Posterior vena cava (tissue), 2 donors: ENCODE measurements around the gene FBXL16. TPM values are rescaled to one million over a fixed set of nuclear protein-coding genes. Genes with fewer than 3 reads are reported as not detected.

Source experiments
- DNase-seq: peaks from one replicate; pipeline ENCODE4 v3.0.0-alpha.2; 2020; ENCODE audit warnings: low spot score
- intact Hi-C, 2 donors: fragments of 100-400 bp; cut with DNase I; formaldehyde crosslinking; loops; one replicate each; pipeline versions ENCODE4 v1.14.1 to v1.14.2; 2022 to 2023
- total RNA-seq, 2 donors: library from RNA; stranded (reverse); fragmentation: NEBNext Ultra II Directional; extraction: Animal tissue kit (Norgen Biotek cat#: 25700); gene quantifications; one replicate each; pipeline ENCODE4 v1.2.1, GENCODE V29; 2021
- donor health status: DM: yes; HTN: yes; CAD: no.
- donor health status: DM: yes; HTN: yes; CAD: no.

The FBXL16 gene
- total RNA-seq, 2 donors from 2014 or later = not detected

GRCh38 chr16:682493-683395 lies 22.9 kb downstream of the FBXL16 start:
- DNase-seq = no peak
- intact Hi-C loops = no loop called here

GRCh38 chr16:681746-682427 lies 23.7 kb downstream of the FBXL16 start:
- no peak for DNase-seq
- intact Hi-C loops = no loop called here

- DNase-seq = no peak
- intact Hi-C loops = no loop called here
Observed at GRCh38 chr16:680967-681745, 24.4 kb downstream of the FBXL16 start.

GRCh38 chr16:680625-680945 lies 25.0 kb downstream of the FBXL16 start:
- intact Hi-C loops = no loop called here
- DNase-seq = no peak

- intact Hi-C loops = no loop called here
- DNase-seq = peak; percentile 96
Observed at GRCh38 chr16:679814-680624, 25.6 kb downstream of the FBXL16 start, which contains the start of gene STUB1. TSS of gene STUB1 (plus strand) at chr16:680410. CDS start at chr16:680526, 116 bp downstream.

GRCh38 chr16:678858-679813 lies 26.5 kb downstream of the FBXL16 start:
- DNase-seq = no peak
- intact Hi-C loops = no loop called here

GRCh38 chr16:678209-678857 lies 27.3 kb downstream of the FBXL16 start:
- intact Hi-C loops = no loop called here
- DNase-seq = no peak

- intact Hi-C loops = no loop called here
- no peak for DNase-seq
Observed at GRCh38 chr16:677316-678190, 28.0 kb downstream of the FBXL16 start.

- intact Hi-C loops = no loop called here
- no peak for DNase-seq
Observed at GRCh38 chr16:676913-677312, 28.7 kb downstream of the FBXL16 start.

- intact Hi-C loops = no loop called here
- DNase-seq = no peak
Observed at GRCh38 chr16:676565-676902, 29.1 kb downstream of the FBXL16 start.

- intact Hi-C loops = no loop called here
- no peak for DNase-seq
Observed at GRCh38 chr16:675884-676564, 29.6 kb downstream of the FBXL16 start.

- intact Hi-C loops = no loop called here
- DNase-seq = no peak
Observed at GRCh38 chr16:674968-675883, 30.4 kb downstream of the FBXL16 start, which contains the start of gene RHBDL1. TSS of gene RHBDL1 (plus strand) at chr16:675671. CDS start at chr16:675791, 120 bp downstream.

GRCh38 chr16:674214-674881 lies 31.3 kb downstream of the FBXL16 start:
- no peak for DNase-seq
- intact Hi-C loops = no loop called here

GRCh38 chr16:673399-673991 lies 32.1 kb downstream of the FBXL16 start:
- intact Hi-C loops = no loop called here
- no peak for DNase-seq
